SK-N-SH treated with all-trans-retinoic acid at 6 μM for 48 hours (cell line): ENCODE data around the gene TCAF1.

Experiments
- ATAC-seq: fragments of 200-7000 bp; cut with Tn5 transposase; 3 replicates; pipeline ENCODE4 v1.9.1; 2020; ENCODE audit warnings: mild to moderate bottlenecking, moderate library complexity
- ARNTL ChIP-seq: fragments of 450-650 bp; formaldehyde crosslinking; IDR thresholded peaks from 2 replicates; pipeline ENCODE4 v1.5.0; 2020; ENCODE audit warnings: low read depth, mild to moderate bottlenecking, moderate library complexity, borderline replicate concordance
- BACH2 ChIP-seq: fragments of 250-450 bp; sonication (Bioruptor Pico); IDR thresholded peaks from 2 replicates; pipeline ENCODE4 v1.9.0; 2021; ENCODE audit warnings: mild to moderate bottlenecking, borderline replicate concordance
- CSDC2 ChIP-seq: fragments of 250-450 bp; sonication (Bioruptor Pico); IDR thresholded peaks from 2 replicates; pipeline ENCODE4 v1.5.0; 2020; ENCODE audit warnings: mild to moderate bottlenecking, moderate library complexity
- ESRRG ChIP-seq: fragments of 250-450 bp; sonication (Bioruptor Pico); IDR thresholded peaks from 2 replicates; pipeline ENCODE4 v1.6.1; 2021; ENCODE audit warnings: mild to moderate bottlenecking
- GLIS3 ChIP-seq: fragments of 250-450 bp; sonication (Bioruptor Pico); IDR thresholded peaks from 2 replicates; pipeline ENCODE4 v1.5.0; 2020; ENCODE audit warnings: mild to moderate bottlenecking, moderate library complexity
- ISL1 ChIP-seq: fragments of 250-450 bp; sonication (Bioruptor Pico); IDR thresholded peaks from 2 replicates; pipeline ENCODE4 v2.1.2; 2022; ENCODE audit warnings: mild to moderate bottlenecking, moderate library complexity
- OSR1 ChIP-seq: fragments of 250-450 bp; sonication (Bioruptor Pico); IDR thresholded peaks from 2 replicates; pipeline ENCODE4 v1.8.0; 2022; ENCODE audit warnings: moderate library complexity, mild to moderate bottlenecking, inconsistent platforms
- PPARA ChIP-seq: fragments of 250-450 bp; sonication (Bioruptor Pico); IDR thresholded peaks from 2 replicates; pipeline ENCODE4 v1.5.0; 2020; ENCODE audit warnings: mild to moderate bottlenecking, borderline replicate concordance
- RARB ChIP-seq: fragments of 250-450 bp; sonication (Bioruptor Pico); IDR thresholded peaks from 2 replicates; pipeline ENCODE4 v1.8.0; 2021; ENCODE audit warnings: mild to moderate bottlenecking, moderate library complexity
- SNAI2 ChIP-seq: fragments of 250-450 bp; sonication (Bioruptor Pico); IDR thresholded peaks from 2 replicates; pipeline ENCODE4 v1.5.0; 2020; ENCODE audit warnings: mild to moderate bottlenecking, moderate library complexity
- ZC3H10 ChIP-seq: fragments of 250-450 bp; sonication (Bioruptor Pico); IDR thresholded peaks from 2 replicates; pipeline ENCODE4 v1.5.1; 2021; ENCODE audit warnings: mild to moderate bottlenecking, moderate library complexity
- ZFP3 ChIP-seq: fragments of 250-450 bp; sonication (Bioruptor Pico); IDR thresholded peaks from 2 replicates; pipeline ENCODE4 v1.5.0; 2020; ENCODE audit warnings: mild to moderate bottlenecking, moderate library complexity
- ZFP30 ChIP-seq: fragments of 450-650 bp; formaldehyde crosslinking; IDR thresholded peaks from 2 replicates; pipeline ENCODE4 v1.5.0; 2022; ENCODE audit warnings: mild to moderate bottlenecking, moderate library complexity
- ZNF70 ChIP-seq: fragments of 450-650 bp; formaldehyde crosslinking; IDR thresholded peaks from 2 replicates; pipeline ENCODE4 v1.5.0; 2020; ENCODE audit warnings: mild to moderate bottlenecking, moderate library complexity
- ZNF8 ChIP-seq: fragments of 450-650 bp; formaldehyde crosslinking; IDR thresholded peaks from 2 replicates; pipeline ENCODE4 v1.5.0; 2020; ENCODE audit warnings: mild to moderate bottlenecking, moderate library complexity
- TF ChIP-seq, protein P1 (sequence below): fragments of 250-450 bp; sonication (Bioruptor Pico); IDR thresholded peaks from 2 replicates; pipeline ENCODE4 v1.5.1; 2020; ENCODE audit warnings: low read depth, mild to moderate bottlenecking, moderate library complexity
- TF ChIP-seq, protein P2 (sequence below): fragments of 250-450 bp; sonication (Bioruptor Pico); IDR thresholded peaks from 2 replicates; pipeline ENCODE4 v1.8.0; 2021; ENCODE audit warnings: low read depth, mild to moderate bottlenecking, moderate library complexity, borderline replicate concordance
- TF ChIP-seq, protein P3 (sequence below): fragments of 250-450 bp; sonication (Bioruptor Pico); IDR thresholded peaks from 2 replicates; pipeline ENCODE4 v1.5.1; 2021; ENCODE audit warnings: mild to moderate bottlenecking, moderate library complexity
- TF ChIP-seq, protein P4 (sequence below): fragments of 250-450 bp; sonication (Bioruptor Pico); IDR thresholded peaks from 2 replicates; pipeline ENCODE4 v1.5.0; 2020; ENCODE audit warnings: mild to moderate bottlenecking, moderate library complexity
- TF ChIP-seq, protein P5 (sequence below): fragments of 250-450 bp; sonication (Bioruptor Pico); IDR thresholded peaks from 2 replicates; pipeline ENCODE4 v1.8.0; 2020; ENCODE audit warnings: mild to moderate bottlenecking, moderate library complexity, borderline replicate concordance

Gene TCAF1

DNA sequence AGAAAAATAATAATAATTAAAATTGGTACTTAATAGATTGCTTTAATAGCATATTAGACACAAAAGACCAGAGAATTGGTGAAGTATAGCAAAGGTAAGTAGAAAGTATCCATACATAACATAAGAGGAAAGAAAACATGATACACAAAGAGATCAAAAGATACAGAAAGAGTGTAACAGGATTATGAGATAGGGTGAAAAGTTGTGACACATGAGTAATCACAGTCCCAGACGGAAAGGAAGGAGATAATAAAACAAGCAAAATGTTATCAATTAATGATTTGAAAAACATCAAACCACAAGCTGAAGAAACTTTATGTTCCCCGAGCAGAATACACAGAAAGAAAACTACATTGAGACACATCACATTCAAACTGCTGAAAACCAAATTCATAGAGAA is 10.5 kb downstream of the TCAF1 start:
- no peak for TF ChIP-seq ZNF8
- no peak for TF ChIP-seq CSDC2
- TF ChIP-seq, protein P1, sequence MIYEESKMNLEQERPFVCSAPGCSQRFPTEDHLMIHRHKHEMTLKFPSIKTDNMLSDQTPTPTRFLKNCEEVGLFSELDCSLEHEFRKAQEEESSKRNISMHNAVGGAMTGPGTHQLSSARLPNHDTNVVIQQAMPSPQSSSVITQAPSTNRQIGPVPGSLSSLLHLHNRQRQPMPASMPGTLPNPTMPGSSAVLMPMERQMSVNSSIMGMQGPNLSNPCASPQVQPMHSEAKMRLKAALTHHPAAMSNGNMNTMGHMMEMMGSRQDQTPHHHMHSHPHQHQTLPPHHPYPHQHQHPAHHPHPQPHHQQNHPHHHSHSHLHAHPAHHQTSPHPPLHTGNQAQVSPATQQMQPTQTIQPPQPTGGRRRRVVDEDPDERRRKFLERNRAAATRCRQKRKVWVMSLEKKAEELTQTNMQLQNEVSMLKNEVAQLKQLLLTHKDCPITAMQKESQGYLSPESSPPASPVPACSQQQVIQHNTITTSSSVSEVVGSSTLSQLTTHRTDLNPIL (CRISPR knock-in tag), result no peak
- no peak for TF ChIP-seq ZFP30 (CRISPR knock-in tag)
- no peak for TF ChIP-seq RARB (CRISPR knock-in tag)
- TF ChIP-seq ISL1, result no peak
- no peak for ATAC-seq

DNA sequence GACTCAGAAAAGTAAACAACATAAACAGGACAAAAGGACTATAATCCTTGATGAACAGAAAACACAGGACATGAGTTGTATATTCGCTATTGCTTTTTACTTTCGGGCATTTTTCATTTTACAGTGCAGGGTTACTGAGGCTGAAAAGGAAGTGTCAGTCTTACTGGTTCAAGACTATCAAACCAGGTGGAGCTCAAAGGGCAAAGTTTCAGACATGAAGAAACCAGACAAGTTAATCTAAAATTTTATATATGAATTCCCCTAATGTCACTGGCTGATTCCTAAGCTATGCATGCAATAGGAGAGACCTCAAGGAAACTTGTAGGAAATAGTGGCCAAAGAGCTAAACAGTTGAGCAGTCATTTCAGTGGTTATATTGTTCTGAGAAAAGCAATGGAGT is 11.4 kb downstream of the TCAF1 start:
- TF ChIP-seq, protein P2, sequence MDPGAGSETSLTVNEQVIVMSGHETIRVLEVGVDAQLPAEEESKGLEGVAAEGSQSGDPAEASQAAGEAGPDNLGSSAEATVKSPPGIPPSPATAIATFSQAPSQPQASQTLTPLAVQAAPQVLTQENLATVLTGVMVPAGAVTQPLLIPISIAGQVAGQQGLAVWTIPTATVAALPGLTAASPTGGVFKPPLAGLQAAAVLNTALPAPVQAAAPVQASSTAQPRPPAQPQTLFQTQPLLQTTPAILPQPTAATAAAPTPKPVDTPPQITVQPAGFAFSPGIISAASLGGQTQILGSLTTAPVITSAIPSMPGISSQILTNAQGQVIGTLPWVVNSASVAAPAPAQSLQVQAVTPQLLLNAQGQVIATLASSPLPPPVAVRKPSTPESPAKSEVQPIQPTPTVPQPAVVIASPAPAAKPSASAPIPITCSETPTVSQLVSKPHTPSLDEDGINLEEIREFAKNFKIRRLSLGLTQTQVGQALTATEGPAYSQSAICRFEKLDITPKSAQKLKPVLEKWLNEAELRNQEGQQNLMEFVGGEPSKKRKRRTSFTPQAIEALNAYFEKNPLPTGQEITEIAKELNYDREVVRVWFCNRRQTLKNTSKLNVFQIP (CRISPR knock-in tag), result no peak
- TF ChIP-seq OSR1 (CRISPR knock-in tag) (no peak), ZFP3 (CRISPR knock-in tag) (no peak), SNAI2 (CRISPR knock-in tag) (no peak), GLIS3 (CRISPR knock-in tag) (no peak), ESRRG (CRISPR knock-in tag) (no peak), ISL1 (no peak), ARNTL (CRISPR knock-in tag) (no peak), PPARA (CRISPR knock-in tag) (no peak), BACH2 (no peak), ZC3H10 (CRISPR knock-in tag) (no peak), ZNF70 (CRISPR knock-in tag) (no peak), CSDC2 (no peak), RARB (CRISPR knock-in tag) (no peak)
- TF ChIP-seq, protein P3, sequence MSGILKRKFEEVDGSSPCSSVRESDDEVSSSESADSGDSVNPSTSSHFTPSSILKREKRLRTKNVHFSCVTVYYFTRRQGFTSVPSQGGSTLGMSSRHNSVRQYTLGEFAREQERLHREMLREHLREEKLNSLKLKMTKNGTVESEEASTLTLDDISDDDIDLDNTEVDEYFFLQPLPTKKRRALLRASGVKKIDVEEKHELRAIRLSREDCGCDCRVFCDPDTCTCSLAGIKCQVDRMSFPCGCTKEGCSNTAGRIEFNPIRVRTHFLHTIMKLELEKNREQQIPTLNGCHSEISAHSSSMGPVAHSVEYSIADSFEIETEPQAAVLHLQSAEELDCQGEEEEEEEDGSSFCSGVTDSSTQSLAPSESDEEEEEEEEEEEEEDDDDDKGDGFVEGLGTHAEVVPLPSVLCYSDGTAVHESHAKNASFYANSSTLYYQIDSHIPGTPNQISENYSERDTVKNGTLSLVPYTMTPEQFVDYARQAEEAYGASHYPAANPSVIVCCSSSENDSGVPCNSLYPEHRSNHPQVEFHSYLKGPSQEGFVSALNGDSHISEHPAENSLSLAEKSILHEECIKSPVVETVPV (CRISPR knock-in tag), result no peak
- TF ChIP-seq, protein P1 (CRISPR knock-in tag), result no peak
- TF ChIP-seq, protein P4, sequence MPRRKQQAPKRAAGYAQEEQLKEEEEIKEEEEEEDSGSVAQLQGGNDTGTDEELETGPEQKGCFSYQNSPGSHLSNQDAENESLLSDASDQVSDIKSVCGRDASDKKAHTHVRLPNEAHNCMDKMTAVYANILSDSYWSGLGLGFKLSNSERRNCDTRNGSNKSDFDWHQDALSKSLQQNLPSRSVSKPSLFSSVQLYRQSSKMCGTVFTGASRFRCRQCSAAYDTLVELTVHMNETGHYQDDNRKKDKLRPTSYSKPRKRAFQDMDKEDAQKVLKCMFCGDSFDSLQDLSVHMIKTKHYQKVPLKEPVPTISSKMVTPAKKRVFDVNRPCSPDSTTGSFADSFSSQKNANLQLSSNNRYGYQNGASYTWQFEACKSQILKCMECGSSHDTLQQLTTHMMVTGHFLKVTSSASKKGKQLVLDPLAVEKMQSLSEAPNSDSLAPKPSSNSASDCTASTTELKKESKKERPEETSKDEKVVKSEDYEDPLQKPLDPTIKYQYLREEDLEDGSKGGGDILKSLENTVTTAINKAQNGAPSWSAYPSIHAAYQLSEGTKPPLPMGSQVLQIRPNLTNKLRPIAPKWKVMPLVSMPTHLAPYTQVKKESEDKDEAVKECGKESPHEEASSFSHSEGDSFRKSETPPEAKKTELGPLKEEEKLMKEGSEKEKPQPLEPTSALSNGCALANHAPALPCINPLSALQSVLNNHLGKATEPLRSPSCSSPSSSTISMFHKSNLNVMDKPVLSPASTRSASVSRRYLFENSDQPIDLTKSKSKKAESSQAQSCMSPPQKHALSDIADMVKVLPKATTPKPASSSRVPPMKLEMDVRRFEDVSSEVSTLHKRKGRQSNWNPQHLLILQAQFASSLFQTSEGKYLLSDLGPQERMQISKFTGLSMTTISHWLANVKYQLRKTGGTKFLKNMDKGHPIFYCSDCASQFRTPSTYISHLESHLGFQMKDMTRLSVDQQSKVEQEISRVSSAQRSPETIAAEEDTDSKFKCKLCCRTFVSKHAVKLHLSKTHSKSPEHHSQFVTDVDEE (CRISPR knock-in tag), result no peak
- TF ChIP-seq, protein P5, sequence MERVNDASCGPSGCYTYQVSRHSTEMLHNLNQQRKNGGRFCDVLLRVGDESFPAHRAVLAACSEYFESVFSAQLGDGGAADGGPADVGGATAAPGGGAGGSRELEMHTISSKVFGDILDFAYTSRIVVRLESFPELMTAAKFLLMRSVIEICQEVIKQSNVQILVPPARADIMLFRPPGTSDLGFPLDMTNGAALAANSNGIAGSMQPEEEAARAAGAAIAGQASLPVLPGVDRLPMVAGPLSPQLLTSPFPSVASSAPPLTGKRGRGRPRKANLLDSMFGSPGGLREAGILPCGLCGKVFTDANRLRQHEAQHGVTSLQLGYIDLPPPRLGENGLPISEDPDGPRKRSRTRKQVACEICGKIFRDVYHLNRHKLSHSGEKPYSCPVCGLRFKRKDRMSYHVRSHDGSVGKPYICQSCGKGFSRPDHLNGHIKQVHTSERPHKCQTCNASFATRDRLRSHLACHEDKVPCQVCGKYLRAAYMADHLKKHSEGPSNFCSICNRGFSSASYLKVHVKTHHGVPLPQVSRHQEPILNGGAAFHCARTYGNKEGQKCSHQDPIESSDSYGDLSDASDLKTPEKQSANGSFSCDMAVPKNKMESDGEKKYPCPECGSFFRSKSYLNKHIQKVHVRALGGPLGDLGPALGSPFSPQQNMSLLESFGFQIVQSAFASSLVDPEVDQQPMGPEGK (CRISPR knock-in tag), result no peak
- no peak for ATAC-seq

DNA sequence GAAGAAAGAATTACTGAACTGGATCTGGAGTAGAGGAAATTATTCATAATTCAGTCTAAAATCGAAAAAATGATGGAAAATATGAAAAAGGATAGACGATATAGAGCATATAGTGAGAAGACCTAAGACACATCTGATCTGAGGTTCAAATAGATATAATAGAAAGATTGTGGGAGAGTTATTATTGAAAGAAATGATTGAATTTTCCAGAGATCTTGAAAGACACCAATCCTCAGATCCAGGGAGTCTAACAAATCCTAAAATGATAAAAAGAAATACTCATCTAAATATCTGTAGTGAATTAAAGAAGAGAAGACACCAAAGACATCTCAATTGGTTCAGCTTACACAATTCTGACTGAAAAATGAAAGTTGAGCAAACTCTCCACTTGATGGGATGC is 12.9 kb downstream of the TCAF1 start:
- TF ChIP-seq ZFP30 (CRISPR knock-in tag), result peak; percentile 83
- TF ChIP-seq BACH2, result no peak
- ATAC-seq, result no peak
